Gastrocnemius medialis (tissue), 4 donors: ENCODE results near the gene ABTB1. TPM values are rescaled to one million over a fixed set of nuclear protein-coding genes. Genes with fewer than 3 reads are reported as not detected.
A peak's percentile ranks its signal among the peaks of the same experiment; 100 is the strongest.

Source experiments
- ATAC-seq, 2 donors: fragments of 150-250 bp; one replicate each; pipeline ENCODE4 v1.9.1; 2016
- DNase-seq, 2 donors: peaks; one replicate each; pipeline ENCODE4 v3.0.0-alpha.2; 2019
- H3K27ac ChIP-seq, 4 donors: fragments of 200-600 bp; sonication (generic); 1 replicate in 1 of 4; 2 replicates in 3 of 4; pipeline ENCODE4 v1.5.1; 2016 to 2018; ENCODE audit warnings: mild to moderate bottlenecking in 2 of 4, moderate library complexity in 1 of 4
- H3K27me3 ChIP-seq, 3 donors: fragments of 200-600 bp; sonication (generic) in 2 of 3; 1 replicate in 1 of 3; 2 replicates in 2 of 3; pipeline versions ENCODE4 v1.5.1 to v1.6.0; 2016 to 2019; ENCODE audit warnings: mild to moderate bottlenecking in 1 of 3, moderate library complexity in 1 of 3
- H3K36me3 ChIP-seq, 2 donors: fragments of 200-600 bp; sonication (generic) in 1 of 2; one replicate each; pipeline ENCODE4 v1.5.1; 2017 to 2018
- H3K4me1 ChIP-seq, 2 donors: fragments of 200-600 bp; sonication (generic) in 1 of 2; one replicate each; pipeline ENCODE4 v1.5.1; 2016 to 2017; ENCODE audit warnings: mild to moderate bottlenecking in 2 of 2
- H3K4me3 ChIP-seq, 4 donors: fragments of 200-600 bp; sonication (generic) in 3 of 4; 1 replicate in 1 of 4; 2 replicates in 3 of 4; pipeline ENCODE4 v1.5.1; 2016 to 2019; ENCODE audit warnings: mild to moderate bottlenecking in 2 of 4
- H3K9me3 ChIP-seq, 3 donors: fragments of 200-600 bp; sonication (generic) in 2 of 3; 1 replicate in 1 of 3; 2 replicates in 2 of 3; pipeline ENCODE4 v1.5.1; 2016 to 2019
- POLR2A ChIP-seq, 2 donors: fragments of 450-650 bp; IDR thresholded peaks; one replicate each; pipeline ENCODE4 v1.6.1; 2017; ENCODE audit warnings: antibody characterized with exemption in 2 of 2, mild to moderate bottlenecking in 2 of 2, moderate library complexity in 2 of 2
- in situ Hi-C, 4 donors: fragments of 200-750 bp; cut with MboI; loops; one replicate each; pipeline versions ENCODE4 v1.15.0 to v1.8.0; 2017; ENCODE audit warnings: low sequenced_read_pairs in 4 of 4
- intact Hi-C: fragments of 100-400 bp; cut with DNase I; formaldehyde crosslinking; loops from one replicate; pipeline ENCODE4 v1.15.1; 2023; ENCODE audit warnings: low total_unique reads
- total RNA-seq, 4 donors: library from RNA; depleted of rRNA; stranded (reverse); fragments of >200 nt; gene quantifications; one replicate each; pipeline versions ENCODE4 v1.1.0 to v1.2.3, GENCODE V29; 2016
- TF ChIP-seq, protein P1 (sequence below), 5 experiments: fragments of 450-650 bp in 3 of 5; fragments of 200-600 bp in 2 of 5; sonication (generic) in 2 of 5; IDR thresholded peaks in 4 of 5; conservative IDR thresholded peaks in 1 of 5; 1 replicate in 4 of 5; 2 replicates in 1 of 5; pipeline ENCODE4 v1.5.1; 2016 to 2019; ENCODE audit warnings: antibody characterized with exemption in 5 of 5, mild to moderate bottlenecking in 3 of 5, moderate library complexity in 3 of 5

ABTB1 gene
- total RNA-seq = 10 to 100 TPM; 22.9 to 37.5 (median 30.1) TPM

DNA sequence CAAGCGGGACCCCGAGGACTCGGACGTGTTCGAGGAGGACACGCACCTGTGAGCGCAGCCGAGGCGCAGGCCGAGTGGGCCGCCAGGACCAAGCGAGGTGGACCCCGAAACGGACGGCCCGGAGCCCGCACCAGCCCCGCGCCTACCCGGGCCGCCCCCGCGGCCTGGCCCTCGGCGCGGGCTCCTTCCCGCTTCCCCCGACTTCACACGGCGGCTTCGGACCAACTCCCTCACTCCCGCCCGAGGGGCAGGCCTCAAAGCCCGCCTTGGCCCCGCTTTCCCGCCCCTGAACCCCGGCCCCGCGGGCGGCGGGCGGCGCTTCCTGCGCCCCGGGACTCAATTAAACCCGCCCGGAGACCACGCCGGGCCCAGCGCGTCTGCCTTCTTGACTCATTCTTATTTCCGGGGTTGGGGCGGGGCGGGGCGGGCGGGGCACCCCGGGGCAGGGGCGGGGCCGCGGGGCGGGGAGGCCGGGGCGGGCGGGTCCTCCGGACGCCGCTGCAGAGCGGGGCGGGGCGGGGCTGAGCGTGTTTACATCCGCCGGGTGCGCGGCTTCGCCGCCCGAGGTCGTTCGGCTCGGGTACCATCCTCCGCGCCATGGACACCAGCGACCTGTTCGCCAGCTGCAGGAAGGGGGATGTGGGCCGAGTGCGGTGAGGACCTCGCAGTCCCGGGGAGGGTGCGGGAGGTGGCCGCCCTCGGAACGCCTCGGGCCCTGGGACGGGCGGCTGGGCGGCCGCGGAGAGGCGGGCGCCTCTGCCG, at the start of gene ABTB1:
ABTB1 (plus strand) TSS at position 524 of the 762 bp plus-strand sequence; CDS start at position 598, 74 bp downstream.
- Histone ChIP-seq H3K27ac (peak within 1 kb of the TSS; percentile 85 to 98 (median 90)), H3K4me3 (peak within 1 kb of the TSS; percentile 63 to 91 (median 80)), H3K27me3 (no peaks in the 10 kb centered on the region), H3K36me3 (peaks cover 0 to 29% of the 10 kb centered on the region in 2 donors), H3K4me1 (peaks cover 11 to 19% of the 10 kb centered on the region in 2 donors), H3K9me3 (no peaks in the 10 kb centered on the region)
- DNase-seq (peak; percentile 75 to 81), ATAC-seq (peak; percentile 84 to 87)
- intact Hi-C loops (loop anchor here (1.0 to 5.0 kb wide), 3 partner anchors 16 to 380 kb away; partner anchors contain the start of genes MGLL and SEC61A1), in situ Hi-C loops (loop anchor here in 2 of 4 donors (25.0 kb wide), 2 partner anchors 165 to 290 kb away; no protein-coding TSS in a partner anchor)
- TF ChIP-seq POLR2A (IDR thresholded peaks at IDR 0.05) = peak; percentile 91 to 93
- TF ChIP-seq, protein P1, sequence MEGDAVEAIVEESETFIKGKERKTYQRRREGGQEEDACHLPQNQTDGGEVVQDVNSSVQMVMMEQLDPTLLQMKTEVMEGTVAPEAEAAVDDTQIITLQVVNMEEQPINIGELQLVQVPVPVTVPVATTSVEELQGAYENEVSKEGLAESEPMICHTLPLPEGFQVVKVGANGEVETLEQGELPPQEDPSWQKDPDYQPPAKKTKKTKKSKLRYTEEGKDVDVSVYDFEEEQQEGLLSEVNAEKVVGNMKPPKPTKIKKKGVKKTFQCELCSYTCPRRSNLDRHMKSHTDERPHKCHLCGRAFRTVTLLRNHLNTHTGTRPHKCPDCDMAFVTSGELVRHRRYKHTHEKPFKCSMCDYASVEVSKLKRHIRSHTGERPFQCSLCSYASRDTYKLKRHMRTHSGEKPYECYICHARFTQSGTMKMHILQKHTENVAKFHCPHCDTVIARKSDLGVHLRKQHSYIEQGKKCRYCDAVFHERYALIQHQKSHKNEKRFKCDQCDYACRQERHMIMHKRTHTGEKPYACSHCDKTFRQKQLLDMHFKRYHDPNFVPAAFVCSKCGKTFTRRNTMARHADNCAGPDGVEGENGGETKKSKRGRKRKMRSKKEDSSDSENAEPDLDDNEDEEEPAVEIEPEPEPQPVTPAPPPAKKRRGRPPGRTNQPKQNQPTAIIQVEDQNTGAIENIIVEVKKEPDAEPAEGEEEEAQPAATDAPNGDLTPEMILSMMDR (IDR thresholded peaks at IDR 0.05 in 4 of 5, conservative IDR thresholded peaks at IDR 0.05 in 1 of 5) = no peak

DNA sequence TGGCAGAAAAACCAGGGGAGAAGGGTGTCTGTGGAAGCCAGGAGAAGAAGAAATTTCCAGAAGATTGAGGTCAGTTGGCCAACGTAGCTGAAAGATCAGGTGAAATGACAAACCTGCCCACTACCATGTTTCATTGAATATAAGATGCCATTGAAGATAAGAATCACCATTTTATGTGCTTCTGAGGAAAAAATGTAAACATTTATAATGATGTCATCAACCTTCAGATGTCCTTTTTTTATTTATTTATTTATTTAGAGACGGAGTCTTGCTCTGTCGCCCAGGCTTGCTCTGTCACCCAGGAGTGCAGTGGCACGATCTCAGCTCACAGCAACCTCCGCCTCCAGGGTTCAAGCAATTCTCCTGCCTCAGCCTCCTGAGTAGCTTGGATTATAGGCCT, 48.7 kb upstream of the ABTB1 start:
- in situ Hi-C loops = no loop called here
- no peaks in the 10 kb centered on the region for H3K27me3 ChIP-seq
- intact Hi-C loops = no loop called here
- H3K4me1 ChIP-seq = no peaks in the 10 kb centered on the region
- no peak overlapping the region for H3K4me3 ChIP-seq
- no peaks in the 10 kb centered on the region for H3K9me3 ChIP-seq
- no peak for TF ChIP-seq POLR2A (IDR thresholded peaks at IDR 0.05)
- TF ChIP-seq, protein P1 (IDR thresholded peaks at IDR 0.05 in 4 of 5, conservative IDR thresholded peaks at IDR 0.05 in 1 of 5) = no peak
- DNase-seq (no peak), ATAC-seq (no peak)
- no peak overlapping the region for H3K27ac ChIP-seq
- peaks cover 0 to 15% of the 10 kb centered on the region in 2 donors for H3K36me3 ChIP-seq

GRCh38 chr3:127625821-127626220, 46.9 kb upstream of the ABTB1 start:
- Histone ChIP-seq H3K27me3 (no peaks in the 10 kb centered on the region), H3K4me1 (peaks cover 5 to 8% of the 10 kb centered on the region in 2 donors), H3K27ac (no peak overlapping the region), H3K9me3 (no peaks in the 10 kb centered on the region), H3K36me3 (peaks cover 0 to 13% of the 10 kb centered on the region in 2 donors), H3K4me3 (no peak overlapping the region)
- ATAC-seq (no peak), DNase-seq (no peak)
- in situ Hi-C loops = no loop called here
- TF ChIP-seq, protein P1 (IDR thresholded peaks at IDR 0.05 in 4 of 5, conservative IDR thresholded peaks at IDR 0.05 in 1 of 5) = no peak
- TF ChIP-seq POLR2A (IDR thresholded peaks at IDR 0.05) = no peak
- intact Hi-C loops = no loop called here

DNA sequence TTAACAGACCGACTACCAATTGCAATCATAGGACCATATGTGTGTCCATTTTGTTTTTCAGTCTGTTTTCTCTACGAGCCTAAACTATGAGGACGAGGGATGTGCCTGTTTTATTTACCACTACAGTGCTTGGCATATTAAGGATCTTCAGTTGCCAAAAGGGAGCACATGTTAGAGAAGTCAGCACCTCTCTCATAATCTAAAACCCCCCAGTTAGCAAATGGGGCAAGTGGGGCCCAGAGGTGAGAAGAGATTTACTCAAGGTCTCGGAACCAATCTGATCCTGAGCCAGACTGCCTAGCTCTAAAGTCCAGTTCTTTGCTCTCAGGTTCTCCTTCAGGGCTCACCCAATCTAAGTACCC, 44.3 kb upstream of the ABTB1 start:
- in situ Hi-C loops (no loop called here), intact Hi-C loops (no loop called here)
- no peaks in the 10 kb centered on the region for H3K27me3 ChIP-seq
- no peak overlapping the region for H3K27ac ChIP-seq
- peak; percentile 2 to 12 for ATAC-seq
- no peaks in the 10 kb centered on the region for H3K9me3 ChIP-seq
- H3K4me1 ChIP-seq = peaks cover 5 to 8% of the 10 kb centered on the region in 2 donors
- H3K4me3 ChIP-seq = no peak overlapping the region
- no peaks in the 10 kb centered on the region for H3K36me3 ChIP-seq
- no peak for DNase-seq
- TF ChIP-seq, protein P1 (IDR thresholded peaks at IDR 0.05 in 4 of 5, conservative IDR thresholded peaks at IDR 0.05 in 1 of 5) = no peak
- no peak for TF ChIP-seq POLR2A (IDR thresholded peaks at IDR 0.05)
